SK-N-SH (cell line): ENCODE data around the gene NT5DC3. TPM values are rescaled to one million over a fixed set of nuclear protein-coding genes. Genes with fewer than 3 reads are reported as not detected.

Source experiments
- CTCF ChIA-PET: fragments of 300-600, 350-600 bp; formaldehyde crosslinking; extraction: SDS; loops from one replicate; lab custom pipeline; 2021; lab: Yijun Ruan, JAX
- POLR2A ChIA-PET: fragments of 350-600 bp; sonication (Branson Sonifier 250); formaldehyde crosslinking; extraction: SDS; loops from one replicate; lab custom pipeline; 2020; ENCODE audit warnings: antibody characterized with exemption, inconsistent platforms; lab: Yijun Ruan, JAX
- DNase-seq: peaks from one replicate; pipeline ENCODE4 v3.0.0; 2012
- H2AFZ ChIP-seq: fragments of 200-600 bp; sonication (generic); 2 replicates; pipeline ENCODE4 v1.8.1; 2016; ENCODE audit warnings: antibody characterized with exemption, mild to moderate bottlenecking, low read depth
- H3F3A ChIP-seq: fragments of 200-600 bp; sonication (generic); replicated peaks from 2 replicates; pipeline ENCODE3; 2016; ENCODE audit warnings: antibody characterized with exemption, mild to moderate bottlenecking; ENCODE audit not compliant: insufficient read depth
- H3K27ac ChIP-seq, 2 experiments: fragments of 200-500 bp in 1 of 2; fragments of 200-600 bp in 1 of 2; sonication (Bioruptor generic) in 1 of 2; sonication (generic), shearing (Covaris generic) in 1 of 2; 2 replicates each; pipeline versions ENCODE4 v1.5.1 to v1.6.1; 2014 to 2016; ENCODE audit warnings: low read depth in 2 of 2, inconsistent platforms in 1 of 2, low read length in 1 of 2, mild to moderate bottlenecking in 1 of 2, mixed read lengths in 1 of 2
- H3K27me3 ChIP-seq: fragments of 200-600 bp; sonication (generic), shearing (Covaris generic); 2 replicates; pipeline ENCODE4 v1.6.1; 2016; ENCODE audit warnings: mixed run types; ENCODE audit not compliant: insufficient read depth
- H3K36me3 ChIP-seq, 2 experiments: fragments of 200-500 bp in 1 of 2; fragments of 200-600 bp in 1 of 2; sonication (Bioruptor generic) in 1 of 2; sonication (generic) in 1 of 2; replicated peaks in 1 of 2; 2 replicates each; pipeline versions ENCODE3 to v1.5.1; 2014 to 2016; ENCODE audit warnings: low read length in 1 of 2, mild to moderate bottlenecking in 1 of 2; ENCODE audit not compliant: insufficient read depth in 2 of 2, control insufficient read depth in 1 of 2
- H3K4me1 ChIP-seq, 2 experiments: fragments of 200-500 bp in 1 of 2; fragments of 200-600 bp in 1 of 2; sonication (Bioruptor generic) in 1 of 2; sonication (generic), shearing (Covaris generic) in 1 of 2; 2 replicates each; pipeline versions ENCODE4 v1.5.1 to v1.6.1; 2014 to 2016; ENCODE audit warnings: low read depth in 1 of 2, low read length in 1 of 2, mixed run types in 1 of 2; ENCODE audit not compliant: insufficient read depth in 2 of 2, control insufficient read depth in 1 of 2
- H3K4me2 ChIP-seq: fragments of 200-600 bp; sonication (generic), shearing (Covaris generic); 2 replicates; pipeline ENCODE4 v1.6.1; 2017; ENCODE audit warnings: mixed run types
- H3K4me3 ChIP-seq, 2 experiments: fragments of 200-500 bp in 1 of 2; fragments of 200-600 bp in 1 of 2; sonication (Bioruptor generic) in 1 of 2; sonication (generic), shearing (Covaris generic) in 1 of 2; 2 replicates each; pipeline versions ENCODE4 v1.5.1 to v1.8.1; 2014 to 2016; ENCODE audit warnings: low read depth in 2 of 2, inconsistent platforms in 1 of 2, low read length in 1 of 2, mild to moderate bottlenecking in 1 of 2, mixed read lengths in 1 of 2, moderate library complexity in 1 of 2
- H3K79me2 ChIP-seq: fragments of 200-600 bp; sonication (generic); 2 replicates; pipeline ENCODE4 v1.8.1; 2017; ENCODE audit warnings: mild to moderate bottlenecking; ENCODE audit not compliant: insufficient read depth
- H3K9ac ChIP-seq: fragments of 200-600 bp; sonication (generic); 2 replicates; pipeline ENCODE4 v1.6.1; 2017; ENCODE audit warnings: mixed run types
- H3K9me2 ChIP-seq: fragments of 200-600 bp; sonication (generic); 2 replicates; pipeline ENCODE4 v1.6.1; 2017; ENCODE audit warnings: mixed run types
- H3K9me3 ChIP-seq: fragments of 200-600 bp; sonication (generic); 2 replicates; pipeline ENCODE4 v1.6.1; 2017; ENCODE audit warnings: mixed run types, mild to moderate bottlenecking, moderate library complexity
- H4K20me1 ChIP-seq: fragments of 200-600 bp; sonication (generic); 2 replicates; pipeline ENCODE4 v1.6.1; 2017; ENCODE audit warnings: mild to moderate bottlenecking, mixed run types; ENCODE audit not compliant: insufficient read depth
- CHD2 ChIP-seq: fragments of 150-350 bp; IDR thresholded peaks from 2 replicates; pipeline ENCODE4 v1.6.1; 2018; ENCODE audit warnings: low read length; ENCODE audit not compliant: partially characterized antibody
- CTCF ChIP-seq: fragments of 200-600 bp; sonication (generic); IDR thresholded peaks from 2 replicates; pipeline ENCODE4 v1.6.1; 2017; ENCODE audit warnings: antibody characterized with exemption, mild to moderate bottlenecking, moderate library complexity
- ELF1 ChIP-seq: IDR thresholded peaks from 2 replicates; pipeline ENCODE4 v1.4.0; 2012
- EP300 ChIP-seq, 2 experiments: IDR thresholded peaks; 2 replicates each; pipeline versions ENCODE4 v1.4.0 to v1.6.1; 2012; ENCODE audit warnings: borderline replicate concordance in 1 of 2, low read depth in 1 of 2, low read length in 1 of 2
- FOXJ3 ChIP-seq: sonication (generic); formaldehyde crosslinking; IDR thresholded peaks from 2 replicates; pipeline ENCODE4 v1.5.1; 2020; ENCODE audit warnings: mild to moderate bottlenecking, missing genetic modification reagents
- FOXM1 ChIP-seq: IDR thresholded peaks from 2 replicates; pipeline ENCODE4 v1.4.0; 2012; ENCODE audit warnings: low read depth, mild to moderate bottlenecking
- GABPA ChIP-seq: IDR thresholded peaks from 2 replicates; pipeline ENCODE4 v1.4.0; 2012; ENCODE audit warnings: low read depth, mild to moderate bottlenecking
- GATA2 ChIP-seq: sonication (generic); formaldehyde crosslinking; IDR thresholded peaks from 2 replicates; pipeline ENCODE4 v1.5.0; 2020; ENCODE audit warnings: mild to moderate bottlenecking, missing genetic modification reagents
- IRF3 ChIP-seq: fragments of 150-350 bp; IDR thresholded peaks from 2 replicates; pipeline ENCODE4 v1.6.1; 2016; ENCODE audit warnings: mild to moderate bottlenecking, low read depth, low read length
- JUND ChIP-seq: IDR thresholded peaks from 2 replicates; pipeline ENCODE4 v1.4.0; 2012
- MAX ChIP-seq: IDR thresholded peaks from 2 replicates; pipeline ENCODE4 v1.4.0; 2012; ENCODE audit warnings: low read depth
- MEF2A ChIP-seq: IDR thresholded peaks from 2 replicates; pipeline ENCODE4 v1.4.0; 2012; ENCODE audit warnings: low read depth, borderline replicate concordance
- NFIC ChIP-seq: IDR thresholded peaks from 2 replicates; pipeline ENCODE4 v1.4.0; 2012; ENCODE audit warnings: borderline replicate concordance
- NRF1 ChIP-seq: IDR thresholded peaks from 2 replicates; pipeline ENCODE4 v1.6.1; 2012; ENCODE audit warnings: low read depth, mild to moderate bottlenecking, low read length
- PBX3 ChIP-seq: IDR thresholded peaks from 2 replicates; pipeline ENCODE4; 2012
- RAD21 ChIP-seq: IDR thresholded peaks from 2 replicates; pipeline ENCODE4 v1.6.1; 2012; ENCODE audit warnings: mild to moderate bottlenecking, low read length
- RCOR1 ChIP-seq: fragments of 150-350 bp; IDR thresholded peaks from 2 replicates; pipeline ENCODE4 v1.6.1; 2017; ENCODE audit warnings: antibody characterized with exemption, low read length
- RFX5 ChIP-seq: IDR thresholded peaks from 2 replicates; pipeline ENCODE4 v1.6.1; 2012; ENCODE audit warnings: mild to moderate bottlenecking, improper control_type of control experiment, low read length
- RXRA ChIP-seq: IDR thresholded peaks from 2 replicates; pipeline ENCODE4 v1.4.0; 2012; ENCODE audit warnings: low read depth, mild to moderate bottlenecking, borderline replicate concordance
- SIN3A ChIP-seq: IDR thresholded peaks from 2 replicates; pipeline ENCODE4 v1.6.1; 2012; ENCODE audit warnings: low read depth, mild to moderate bottlenecking, low read length, moderate library complexity, borderline replicate concordance
- SMC3 ChIP-seq: IDR thresholded peaks from 2 replicates; pipeline ENCODE4 v1.6.1; 2012; ENCODE audit warnings: low read depth, low read length, improper control_type of control experiment
- TAF1 ChIP-seq: IDR thresholded peaks from 2 replicates; pipeline ENCODE4 v1.6.1; 2012; ENCODE audit warnings: low read depth, mild to moderate bottlenecking, low read length, moderate library complexity, borderline replicate concordance
- TCF12 ChIP-seq: IDR thresholded peaks from 2 replicates; pipeline ENCODE4 v1.4.0; 2012
- TEAD4 ChIP-seq: IDR thresholded peaks from 2 replicates; pipeline ENCODE4 v1.4.0; 2012; ENCODE audit warnings: mild to moderate bottlenecking, borderline replicate concordance; ENCODE audit not compliant: insufficient read depth
- YY1 ChIP-seq: IDR thresholded peaks from 2 replicates; pipeline ENCODE4 v1.4.0; 2012; ENCODE audit warnings: low read depth, mild to moderate bottlenecking
- WGBS: methylation state at CpG from one replicate; pipeline ENCODE4 v1.1.6; 2017; ENCODE audit warnings: low lambda C conversion rate; 5-methylcytosine and 5-hydroxymethylcytosine counted together
- polyA plus RNA-seq, 3 experiments: library from polyadenylated mRNA; depleted of rRNA; stranded (reverse); fragments of >200 nt; gene quantifications; 2 replicates each; pipeline ENCODE4 v1.2.3, GENCODE V29; 2012

Gene NT5DC3
- polyA plus RNA-seq, 1 of the 3 experiments (the other 2 are of a cell fraction): 11.0 TPM

GRCh38 chr12:103807561-103808238, 33.3 kb downstream of the NT5DC3 start:
- H4K20me1 ChIP-seq: no peaks in the 10 kb centered on the region
- no peak overlapping the region for H2AFZ ChIP-seq
- H3K27me3 ChIP-seq: no peaks in the 10 kb centered on the region
- TF ChIP-seq IRF3: no peak
- TF ChIP-seq RXRA: no peak
- TF ChIP-seq NRF1: no peak
- TF ChIP-seq FOXJ3: no peak
- TF ChIP-seq JUND: no peak
- TF ChIP-seq GATA2 (CRISPR knock-in tag): no peak
- no peak for TF ChIP-seq MEF2A
- TF ChIP-seq EP300 (IDR thresholded peaks at IDR 0.05; ENCODE audit: borderline replicate concordance in 1 of 2, low read depth in 1 of 2, low read length in 1 of 2): no peak
- TF ChIP-seq TAF1: no peak
- no peak for TF ChIP-seq NFIC
- H3K79me2 ChIP-seq: peaks cover 31% of the 10 kb centered on the region; the same call in 1 of the 2 replicates
- no peak for DNase-seq
- H3F3A ChIP-seq: peaks cover 20% of the 10 kb centered on the region
- H3K4me2 ChIP-seq: no peak overlapping the region
- H3K9me3 ChIP-seq: no peaks in the 10 kb centered on the region
- peak overlapping the region in 1 of 2 experiments; percentile 94; a peak in 1 of 4 replicates for H3K27ac ChIP-seq
- no peaks in the 10 kb centered on the region for H3K9me2 ChIP-seq
- no peak overlapping the region for H3K4me3 ChIP-seq
- H3K36me3 ChIP-seq: peaks cover 7 to 18% of the 10 kb centered on the region in 2 experiments
- no peak overlapping the region for H3K9ac ChIP-seq
- WGBS: 93% methylated on average over 7 of the region's 9 CpGs
- ChIA-PET CTCF (no interaction called here), POLR2A (no interaction called here)
- peaks cover 3 to 24% of the 10 kb centered on the region in 2 experiments; a peak in 3 of 4 replicates for H3K4me1 ChIP-seq

DNA sequence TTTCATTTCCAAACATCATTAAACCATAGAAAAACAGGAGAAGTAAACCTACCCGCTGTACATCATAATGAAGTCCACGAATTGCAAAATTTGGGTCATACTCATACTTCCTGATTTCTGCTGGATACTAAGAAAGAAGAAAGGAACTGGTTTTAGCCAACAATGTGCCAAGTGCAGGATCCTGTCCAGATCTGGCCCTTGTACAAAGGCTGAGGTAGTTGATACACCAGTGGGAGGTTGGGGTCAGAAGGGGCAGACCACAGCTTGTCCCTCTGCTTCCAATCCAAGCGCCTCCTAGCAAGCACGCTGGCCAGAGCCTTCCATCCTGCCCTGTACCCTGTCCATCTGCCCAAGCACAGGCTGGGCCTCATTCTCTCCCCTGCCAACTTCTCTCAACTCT, 34.2 kb downstream of the NT5DC3 start:
- peaks cover 31% of the 10 kb centered on the region; the same call in 1 of the 2 replicates for H3K79me2 ChIP-seq
- H3K4me3 ChIP-seq: no peak overlapping the region
- H3K4me1 ChIP-seq: peaks cover 3 to 32% of the 10 kb centered on the region in 2 experiments; a peak in 3 of 4 replicates
- ChIA-PET CTCF (no interaction called here), POLR2A (no interaction called here)
- no peak overlapping the region for H3K9ac ChIP-seq
- no peak for DNase-seq
- H3K27me3 ChIP-seq: no peaks in the 10 kb centered on the region
- 85% methylated on average over 4 of the region's 4 CpGs for WGBS
- peak overlapping the region in 1 of 2 experiments; percentile 94; a peak in 1 of 4 replicates for H3K27ac ChIP-seq
- H3K9me2 ChIP-seq: no peaks in the 10 kb centered on the region
- H3F3A ChIP-seq: peaks cover 25% of the 10 kb centered on the region
- H3K36me3 ChIP-seq: peaks cover 7 to 9% of the 10 kb centered on the region in 2 experiments
- no peak overlapping the region for H3K4me2 ChIP-seq
- no peaks in the 10 kb centered on the region for H4K20me1 ChIP-seq
- H3K9me3 ChIP-seq: no peaks in the 10 kb centered on the region
- H2AFZ ChIP-seq: no peak overlapping the region
- TF ChIP-seq SIN3A (0 out of 2 replicates have a peak, but pooled peaks have one; percentile 64), NRF1 (no peak), TEAD4 (peak; percentile 75), SMC3 (no peak), PBX3 (peak; percentile 90), MAX (0 out of 2 replicates have a peak, but pooled peaks have one; percentile 37), MEF2A (peak; percentile 48; the same call in 1 of the 2 replicates), EP300 (IDR thresholded peaks at IDR 0.05; ENCODE audit: borderline replicate concordance in 1 of 2, low read depth in 1 of 2, low read length in 1 of 2) (peak in 1 of 2 experiments; percentile 92; a peak in 1 of 4 replicates), CTCF (no peak), RCOR1 (no peak), GABPA (no peak), TCF12 (peak; percentile 99), RXRA (peak; percentile 89), YY1 (no peak), FOXM1 (peak; percentile 70; the same call in 1 of the 2 replicates), GATA2 (CRISPR knock-in tag) (no peak), RAD21 (no peak), JUND (peak; percentile 74), RFX5 (no peak), CHD2 (no peak), ELF1 (peak; percentile 39; the same call in 1 of the 2 replicates)
